Ectodermal cell (in vitro differentiated cells): ENCODE data around the gene ZNF283.

Source experiments
- H3K27ac ChIP-seq: 2 replicates; pipeline ENCODE4 v1.7.0; 2013; ENCODE audit warnings: mild to moderate bottlenecking, low read depth, low read length; ENCODE audit not compliant: insufficient read depth, poor library complexity, severe bottlenecking
- H3K27me3 ChIP-seq: 2 replicates; pipeline ENCODE4 v1.7.0; 2013; ENCODE audit warnings: mild to moderate bottlenecking, low read length; ENCODE audit not compliant: insufficient read depth, control insufficient read depth, poor library complexity, severe bottlenecking
- H3K36me3 ChIP-seq: one replicate; pipeline ENCODE4 v1.7.0; 2013; ENCODE audit warnings: low read length; ENCODE audit not compliant: control insufficient read depth, insufficient read depth
- H3K4me1 ChIP-seq: one replicate; pipeline ENCODE4 v1.7.0; 2013; ENCODE audit warnings: low read length; ENCODE audit not compliant: control insufficient read depth, insufficient read depth
- H3K4me3 ChIP-seq: 2 replicates; pipeline ENCODE4 v1.7.0; 2013; ENCODE audit warnings: low read depth, low read length, control low read depth; ENCODE audit not compliant: insufficient read depth
- H3K9me3 ChIP-seq: 2 replicates; pipeline ENCODE4 v1.7.0; 2013; ENCODE audit warnings: mild to moderate bottlenecking, low read length, moderate library complexity; ENCODE audit not compliant: control insufficient read depth
- WGBS, 2 experiments: methylation state at CpG; one replicate each; pipeline ENCODE4 v1.1.7; 2013; ENCODE audit warnings: missing lambda C conversion rate in 2 of 2; 5-methylcytosine and 5-hydroxymethylcytosine counted together

Gene ZNF283

GRCh38 chr19:43784241-43784980 is 42.7 kb upstream of the ZNF283 start:
- no peak overlapping the region for H3K27ac ChIP-seq
- peaks cover 6% of the 10 kb centered on the region for H3K4me1 ChIP-seq
- H3K4me3 ChIP-seq: no peak overlapping the region
- no peaks in the 10 kb centered on the region for H3K9me3 ChIP-seq
- WGBS, 2 experiments: 75 to 77% methylated on average over 4 of the region's 4 CpGs
- no peaks in the 10 kb centered on the region for H3K27me3 ChIP-seq
- no peaks in the 10 kb centered on the region for H3K36me3 ChIP-seq

- no peak overlapping the region for H3K27ac ChIP-seq
- no peaks in the 10 kb centered on the region for H3K4me1 ChIP-seq
- no peaks in the 10 kb centered on the region for H3K36me3 ChIP-seq
- no peak overlapping the region for H3K4me3 ChIP-seq
- H3K9me3 ChIP-seq: no peaks in the 10 kb centered on the region
- 35 to 37% methylated on average over 10 of the region's 10 CpGs for WGBS, 2 experiments
- no peaks in the 10 kb centered on the region for H3K27me3 ChIP-seq
Observed at GRCh38 chr19:43784981-43785808, 41.9 kb upstream of the ZNF283 start.

GRCh38 chr19:43786665-43787064 is 40.5 kb upstream of the ZNF283 start:
- Histone ChIP-seq H3K9me3 (no peaks in the 10 kb centered on the region), H3K36me3 (no peaks in the 10 kb centered on the region), H3K27me3 (no peaks in the 10 kb centered on the region), H3K4me3 (no peak overlapping the region), H3K4me1 (no peaks in the 10 kb centered on the region), H3K27ac (no peak overlapping the region)
- 11 to 52% methylated on average over 1 of the region's 1 CpG for WGBS, 2 experiments

GRCh38 chr19:43789029-43789428 is 38.1 kb upstream of the ZNF283 start:
- Histone ChIP-seq H3K9me3 (no peaks in the 10 kb centered on the region), H3K27ac (no peak overlapping the region), H3K4me3 (no peak overlapping the region), H3K4me1 (no peaks in the 10 kb centered on the region), H3K36me3 (no peaks in the 10 kb centered on the region), H3K27me3 (peaks cover 6% of the 10 kb centered on the region)
- WGBS, 2 experiments: 12 to 25% methylated on average over 3 of the region's 3 CpGs

- WGBS, 2 experiments: 56 to 57% methylated on average over 3 of the region's 3 CpGs
- H3K27me3 ChIP-seq: peaks cover 10% of the 10 kb centered on the region
- no peaks in the 10 kb centered on the region for H3K36me3 ChIP-seq
- H3K4me1 ChIP-seq: no peaks in the 10 kb centered on the region
- H3K4me3 ChIP-seq: no peak overlapping the region
- no peaks in the 10 kb centered on the region for H3K9me3 ChIP-seq
- H3K27ac ChIP-seq: no peak overlapping the region
Observed at GRCh38 chr19:43790587-43790986, 36.5 kb upstream of the ZNF283 start.

GRCh38 chr19:43797118-43797517 is 30.0 kb upstream of the ZNF283 start:
- no peaks in the 10 kb centered on the region for H3K9me3 ChIP-seq
- H3K27ac ChIP-seq: no peak overlapping the region
- 56 to 63% methylated on average over 6 of the region's 6 CpGs for WGBS, 2 experiments
- H3K4me1 ChIP-seq: no peaks in the 10 kb centered on the region
- peaks cover 61% of the 10 kb centered on the region for H3K27me3 ChIP-seq
- H3K36me3 ChIP-seq: no peaks in the 10 kb centered on the region
- no peak overlapping the region for H3K4me3 ChIP-seq

- 81 to 82% methylated on average over 7 of the region's 7 CpGs for WGBS, 2 experiments
Observed at GRCh38 chr19:43797556-43797955, 29.6 kb upstream of the ZNF283 start.

GRCh38 chr19:43798026-43798545 is 29.0 kb upstream of the ZNF283 start:
- no peak overlapping the region for H3K27ac ChIP-seq
- H3K36me3 ChIP-seq: no peaks in the 10 kb centered on the region
- no peaks in the 10 kb centered on the region for H3K4me1 ChIP-seq
- peaks cover 65% of the 10 kb centered on the region for H3K27me3 ChIP-seq
- 36 to 38% methylated on average over 5 of the region's 5 CpGs for WGBS, 2 experiments
- no peaks in the 10 kb centered on the region for H3K9me3 ChIP-seq
- peak overlapping the region; percentile 31 for H3K4me3 ChIP-seq

More at GRCh38 chr19:43797556-43797955, 29.6 kb upstream of the ZNF283 start:
- Histone ChIP-seq H3K4me1 (no peaks in the 10 kb centered on the region), H3K9me3 (no peaks in the 10 kb centered on the region), H3K27me3 (peaks cover 62% of the 10 kb centered on the region), H3K4me3 (no peak overlapping the region), H3K36me3 (no peaks in the 10 kb centered on the region), H3K27ac (no peak overlapping the region)

- peak overlapping the region; percentile 31 for H3K4me3 ChIP-seq
- H3K36me3 ChIP-seq: no peaks in the 10 kb centered on the region
- no peaks in the 10 kb centered on the region for H3K4me1 ChIP-seq
- H3K27me3 ChIP-seq: peaks cover 62% of the 10 kb centered on the region
- 14% methylated on average over 70 of the region's 70 CpGs for WGBS, 2 experiments
- no peaks in the 10 kb centered on the region for H3K9me3 ChIP-seq
- no peak overlapping the region for H3K27ac ChIP-seq
Observed at GRCh38 chr19:43798546-43799409, 28.3 kb upstream of the ZNF283 start.
